K562 (cell line): ENCODE measurements around the gene SMARCA4. TPM values are rescaled to one million over a fixed set of nuclear protein-coding genes. Genes with fewer than 3 reads are reported as not detected.

Experiments
- ARID4B ChIP-seq: sonication (generic); formaldehyde crosslinking; IDR thresholded peaks from 2 replicates; pipeline ENCODE4 v1.8.0; 2022; ENCODE audit warnings: mild to moderate bottlenecking, missing genetic modification reagents
- CTCF ChIP-seq, 3 experiments: IDR thresholded peaks in 2 of 3; conservative IDR thresholded peaks in 1 of 3; 2 replicates each; pipeline ENCODE4 v1.5.1; 2011 to 2012; ENCODE audit warnings: low read length in 3 of 3, mild to moderate bottlenecking in 3 of 3, control low read depth in 2 of 3, improper control_type of control experiment in 1 of 3, inconsistent platforms in 1 of 3, low read depth in 1 of 3, mixed read lengths in 1 of 3, moderate library complexity in 1 of 3; ENCODE audit not compliant: insufficient read depth in 2 of 3
- HIVEP1 ChIP-seq: fragments of 250-450 bp; sonication (Bioruptor Pico); IDR thresholded peaks from 2 replicates; pipeline ENCODE4 v1.4.0; 2020; ENCODE audit warnings: mild to moderate bottlenecking
- L3MBTL2 ChIP-seq: fragments of 450-650 bp; IDR thresholded peaks from 2 replicates; pipeline ENCODE4 v1.6.1; 2016; ENCODE audit warnings: mild to moderate bottlenecking, moderate library complexity
- LCOR ChIP-seq: sonication (generic); formaldehyde crosslinking; IDR thresholded peaks from 2 replicates; pipeline ENCODE4 v1.8.0; 2022; ENCODE audit warnings: mild to moderate bottlenecking, missing genetic modification reagents
- SAFB ChIP-seq: fragments of 200-400 bp; formaldehyde crosslinking; IDR thresholded peaks from 2 replicates; pipeline ENCODE4 v1.6.1; 2017; ENCODE audit warnings: low read depth, low read length, borderline replicate concordance
- SAP30 ChIP-seq: fragments of 200-600 bp; sonication (generic); IDR thresholded peaks from 2 replicates; pipeline ENCODE4 v1.6.1; 2012; ENCODE audit warnings: borderline replicate concordance, low read depth, mild to moderate bottlenecking, moderate library complexity, low read length, control low read depth, inconsistent platforms; ENCODE audit not compliant: insufficient read depth, poor library complexity, severe bottlenecking
- SMAD2 ChIP-seq: fragments of 150-350 bp; IDR thresholded peaks from 2 replicates; pipeline ENCODE4 v1.6.1; 2014; ENCODE audit warnings: low read depth, mild to moderate bottlenecking, low read length
- YY1 ChIP-seq, 3 experiments: IDR thresholded peaks; 2 replicates each; pipeline ENCODE4 v1.6.1; 2011; ENCODE audit warnings: low read length in 2 of 3, mild to moderate bottlenecking in 2 of 3, moderate library complexity in 2 of 3, borderline replicate concordance in 1 of 3, control low read depth in 1 of 3, low read depth in 1 of 3; ENCODE audit not compliant: insufficient read depth in 3 of 3, insufficient replicate concordance in 2 of 3, control insufficient read depth in 1 of 3, insufficient read length in 1 of 3; ENCODE audit errors: extremely low read depth in 1 of 3
- ZNF175 ChIP-seq: fragments of 200-800 bp; sonication (Bioruptor generic); IDR thresholded peaks from 2 replicates; pipeline ENCODE4 v1.6.1; 2016; ENCODE audit warnings: low read depth, mild to moderate bottlenecking, missing genetic modification characterization, missing compliant biosample characterization
- ZNF23 ChIP-seq: fragments of 250-450 bp; sonication (Bioruptor Pico); IDR thresholded peaks from 2 replicates; pipeline ENCODE4 v1.4.0; 2020; ENCODE audit warnings: mild to moderate bottlenecking
- ZNF347 ChIP-seq: fragments of 450-650 bp; formaldehyde crosslinking; IDR thresholded peaks from 2 replicates; pipeline ENCODE4 v1.4.0; 2020; ENCODE audit warnings: low read depth, mild to moderate bottlenecking, moderate library complexity
- ZNF589 ChIP-seq: fragments of 200-800 bp; sonication (Bioruptor generic); IDR thresholded peaks from 2 replicates; pipeline ENCODE4 v1.6.1; 2016; ENCODE audit warnings: low read depth, missing genetic modification characterization, missing compliant biosample characterization
- ZNF609 ChIP-seq: sonication (generic); formaldehyde crosslinking; IDR thresholded peaks from 2 replicates; pipeline ENCODE4 v1.8.1; 2023; ENCODE audit warnings: missing genetic modification reagents, mild to moderate bottlenecking, borderline replicate concordance
- polyA plus RNA-seq, 8 experiments: library from polyadenylated mRNA; depleted of rRNA in 4 of 8; stranded (reverse) in 5 of 8; unstranded in 3 of 8; fragments of >200 nt; fragmentation: Nextera tagmentation in 2 of 8; fragmentation: Illumina TruSeq in 1 of 8; extraction: Ambion mirVana in 2 of 8; extraction: Trizol in 1 of 8; gene quantifications; 2 replicates each; pipeline versions ENCODE4 v1.2.1 to v1.2.3, GENCODE V29; 2011 to 2014; ENCODE audit warnings: inconsistent platforms in 1 of 8, missing spikeins in 1 of 8
- total RNA-seq, 7 experiments: library from RNA; depleted of rRNA in 6 of 7; stranded (reverse); fragments of >200 nt in 6 of 7; fragmentation: Illumina TruSeq in 2 of 7; extraction: Trizol in 2 of 7; gene quantifications; 2 replicates each; pipeline versions ENCODE4 v1.2.1 to v1.2.3, GENCODE V29; 2011 to 2021; ENCODE audit warnings: low replicate concordance in 1 of 7

SMARCA4 gene
- total and polyA plus RNA-seq, 9 of the 15 experiments (the other 6 are each of a cell fraction or from before 2014, with no cell fraction given), result 19.3 to 207 (median 52.1) TPM

- peak in 2 of 3 experiments; percentile 4 to 29 for TF ChIP-seq YY1 (IDR thresholded peaks at IDR 0.05; ENCODE audit: borderline replicate concordance in 1 of 3, control insufficient read depth in 1 of 3, extremely low read depth in 1 of 3, insufficient read depth in 3 of 3, insufficient read length in 1 of 3, insufficient replicate concordance in 2 of 3, low read depth in 1 of 3, low read length in 2 of 3)
- 0 out of 2 replicates have a peak, but pooled peaks have one; percentile 86 for TF ChIP-seq ZNF589 (CRISPR knock-in tag)
- TF ChIP-seq SMAD2, result no peak
- no peak for TF ChIP-seq HIVEP1 (CRISPR knock-in tag)
- peak in 1 of 3 experiments; percentile 3; a peak in 1 of 6 replicates for TF ChIP-seq CTCF (IDR thresholded peaks at IDR 0.05 in 2 of 3, conservative IDR thresholded peaks at IDR 0.05 in 1 of 3; ENCODE audit: insufficient read depth in 2 of 3, low read depth in 1 of 3, low read length in 3 of 3)
- no peak for TF ChIP-seq ZNF347 (CRISPR knock-in tag)
- 0 out of 2 replicates have a peak, but pooled peaks have one; percentile 20 for TF ChIP-seq L3MBTL2
- TF ChIP-seq SAP30, result peak; percentile 55
- TF ChIP-seq ARID4B, result 0 out of 2 replicates have a peak, but pooled peaks have one; percentile 28
- peak; percentile 21 for TF ChIP-seq ZNF175 (CRISPR knock-in tag)
- peak; percentile 83 for TF ChIP-seq SAFB
- TF ChIP-seq ZNF609 (CRISPR knock-in tag), result no peak
- TF ChIP-seq LCOR (CRISPR knock-in tag), result no peak
- no peak for TF ChIP-seq ZNF23 (CRISPR knock-in tag)
Observed at GRCh38 chr19:10961073-10961860, 437 bp downstream of the SMARCA4 start (continued).
